NB4 (cell line): ENCODE measurements around the gene SCGB1C2.

Source experiments
- CTCF ChIP-seq: IDR thresholded peaks from one replicate; pipeline ENCODE4 v1.5.1; 2012; ENCODE audit warnings: low read depth, low read length
- MYC ChIP-seq: IDR thresholded peaks from 2 replicates; pipeline ENCODE4 v1.6.1; 2011; ENCODE audit warnings: low read depth, low read length
- POLR2A ChIP-seq: IDR thresholded peaks from 2 replicates; pipeline ENCODE4 v1.6.1; 2011; ENCODE audit warnings: mild to moderate bottlenecking; ENCODE audit not compliant: insufficient read length; ENCODE audit errors: extremely low read depth
- TF ChIP-seq, protein P1 (sequence below): IDR thresholded peaks from 2 replicates; pipeline ENCODE4 v1.6.1; 2011; ENCODE audit warnings: low read depth, low read length

- no peak for TF ChIP-seq CTCF
- no peak for TF ChIP-seq POLR2A
- TF ChIP-seq, protein P1, sequence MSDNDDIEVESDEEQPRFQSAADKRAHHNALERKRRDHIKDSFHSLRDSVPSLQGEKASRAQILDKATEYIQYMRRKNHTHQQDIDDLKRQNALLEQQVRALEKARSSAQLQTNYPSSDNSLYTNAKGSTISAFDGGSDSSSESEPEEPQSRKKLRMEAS: no peak
- TF ChIP-seq MYC: no peak
These were observed 15.6 kb downstream of the SCGB1C2 start for GRCh38 chr17:152860-153420.
